ENCODE data around the gene CCR5. TPM values are rescaled to one million over a fixed set of nuclear protein-coding genes. Genes with fewer than 3 reads are reported as not detected.

Gene CCR5
- polyA plus RNA-seq, 3 donors = 1.2 to 3.6 (median 3.1) TPM

DNA sequence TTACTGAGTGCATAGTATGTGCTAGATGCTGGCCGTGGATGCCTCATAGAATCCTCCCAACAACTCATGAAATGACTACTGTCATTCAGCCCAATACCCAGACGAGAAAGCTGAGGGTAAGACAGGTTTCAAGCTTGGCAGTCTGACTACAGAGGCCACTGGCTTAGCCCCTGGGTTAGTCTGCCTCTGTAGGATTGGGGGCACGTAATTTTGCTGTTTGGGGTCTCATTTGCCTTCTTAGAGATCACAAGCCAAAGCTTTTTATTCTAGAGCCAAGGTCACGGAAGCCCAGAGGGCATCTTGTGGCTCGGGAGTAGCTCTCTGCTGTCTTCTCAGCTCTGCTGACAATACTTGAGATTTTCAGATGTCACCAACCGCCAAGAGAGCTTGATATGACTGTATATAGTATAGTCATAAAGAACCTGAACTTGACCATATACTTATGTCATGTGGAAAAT is 1.0 kb upstream of the CCR5 start:
- no peaks in the 10 kb centered on the region for H4K20me1 ChIP-seq (ENCODE audit: insufficient read depth, low read length)
- no peak overlapping the region for H2AFZ ChIP-seq (ENCODE audit: insufficient read depth, low read depth, low read length, poor library complexity, severe bottlenecking)
- no peak overlapping the region for H3K9ac ChIP-seq (ENCODE audit: insufficient read depth, low read length, poor library complexity, severe bottlenecking)
- H3K4me1 Mint-ChIP-seq = peaks cover 60% of the 10 kb centered on the region
- peak overlapping the region in 1 of 3 experiments; percentile 68 for H3K4me3 ChIP-seq (replicated peaks in 1 of 3; ENCODE audit: low read depth in 2 of 3, low read length in 3 of 3)
- no peak for TF ChIP-seq CTCF (IDR thresholded peaks at IDR 0.05)
- no peaks in the 10 kb centered on the region for H3K36me3 ChIP-seq (replicated peaks in 1 of 2; ENCODE audit: control insufficient read depth in 1 of 2, insufficient read depth in 2 of 2, low read length in 2 of 2)
- WGBS (ENCODE audit: insufficient coverage) = no CpG with 5 or more reads among the region's 6 CpGs
- no peaks in the 10 kb centered on the region for H3K9me3 ChIP-seq (replicated peaks in 1 of 2; ENCODE audit: control insufficient read depth in 1 of 2, insufficient read depth in 1 of 2, low read length in 2 of 2)
- DNase-seq = no peak
- H3K27ac ChIP-seq (ENCODE audit: low read depth in 1 of 2, low read length in 2 of 2) = peak overlapping the region in 1 of 2 donors; percentile 65
- peaks cover 2 to 10% of the 10 kb centered on the region in 2 donors for H3K36me3 Mint-ChIP-seq
- peak overlapping the region in 1 of 2 donors; percentile 40 for H3K4me3 Mint-ChIP-seq
- intact Hi-C loops (cut with micrococcal nuclease) = loop anchor here (5.0 kb wide), 6 partner anchors 38 to 282 kb away; partner anchors contain the start of genes CCR5AS (in 1 of the 2) and CCRL2 (in 1 of the 2)
- peak overlapping the region in 3 of 7 donors; percentile 6 to 58 (median 17) for H3K27ac Mint-ChIP-seq
- peak overlapping the region; percentile 63 for H3K4me2 ChIP-seq (replicated peaks; ENCODE audit: extremely low read depth, low read length, poor library complexity, severe bottlenecking)
- peaks cover 1 to 4% (median 2%) of the 10 kb centered on the region in 3 donors for H3K27me3 Mint-ChIP-seq (ENCODE audit: low read depth in 3 of 3)
- peaks cover 46 to 70% of the 10 kb centered on the region in 2 donors for H3K4me1 ChIP-seq (ENCODE audit: control insufficient read depth in 1 of 2, insufficient read depth in 2 of 2, low read length in 2 of 2)
- H3K79me2 ChIP-seq (ENCODE audit: insufficient read depth, low read length) = no peaks in the 10 kb centered on the region
- no peaks in the 10 kb centered on the region for H3K27me3 ChIP-seq (ENCODE audit: control insufficient read depth in 2 of 2, insufficient read depth in 2 of 2, low read length in 2 of 2)
- H3K9me3 Mint-ChIP-seq = peaks cover 0 to 5% (median 1%) of the 10 kb centered on the region in 7 donors

DNA sequence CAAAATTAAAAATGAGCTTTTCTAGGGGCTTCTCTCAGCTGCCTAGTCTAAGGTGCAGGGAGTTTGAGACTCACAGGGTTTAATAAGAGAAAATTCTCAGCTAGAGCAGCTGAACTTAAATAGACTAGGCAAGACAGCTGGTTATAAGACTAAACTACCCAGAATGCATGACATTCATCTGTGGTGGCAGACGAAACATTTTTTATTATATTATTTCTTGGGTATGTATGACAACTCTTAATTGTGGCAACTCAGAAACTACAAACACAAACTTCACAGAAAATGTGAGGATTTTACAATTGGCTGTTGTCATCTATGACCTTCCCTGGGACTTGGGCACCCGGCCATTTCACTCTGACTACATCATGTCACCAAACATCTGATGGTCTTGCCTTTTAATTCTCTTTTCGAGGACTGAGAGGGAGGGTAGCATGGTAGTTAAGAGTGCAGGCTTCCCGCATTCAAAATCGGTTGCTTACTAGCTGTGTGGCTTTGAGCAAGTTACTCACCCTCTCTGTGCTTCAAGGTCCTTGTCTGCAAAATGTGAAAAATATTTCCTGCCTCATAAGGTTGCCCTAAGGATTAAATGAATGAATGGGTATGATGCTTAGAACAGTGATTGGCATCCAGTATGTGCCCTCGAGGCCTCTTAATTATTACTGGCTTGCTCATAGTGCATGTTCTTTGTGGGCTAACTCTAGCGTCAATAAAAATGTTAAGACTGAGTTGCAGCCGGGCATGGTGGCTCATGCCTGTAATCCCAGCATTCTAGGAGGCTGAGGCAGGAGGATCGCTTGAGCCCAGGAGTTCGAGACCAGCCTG is 984 bp downstream of the CCR5 start:
- H3K4me3 Mint-ChIP-seq = peak overlapping the region; percentile 5 to 31
- H2AFZ ChIP-seq (ENCODE audit: insufficient read depth, low read depth, low read length, poor library complexity, severe bottlenecking) = no peak overlapping the region
- no peak for DNase-seq
- peak overlapping the region; percentile 63 for H3K4me2 ChIP-seq (replicated peaks; ENCODE audit: extremely low read depth, low read length, poor library complexity, severe bottlenecking)
- no peak overlapping the region for H3K9ac ChIP-seq (ENCODE audit: insufficient read depth, low read length, poor library complexity, severe bottlenecking)
- intact Hi-C loops (cut with micrococcal nuclease) = loop anchor here in 1 of 2 donors (5.0 kb wide), 1 partner anchor 284 kb away; no protein-coding TSS in a partner anchor
- H3K36me3 Mint-ChIP-seq = peaks cover 2 to 6% of the 10 kb centered on the region in 2 donors
- H3K4me3 ChIP-seq (replicated peaks in 1 of 3; ENCODE audit: low read depth in 2 of 3, low read length in 3 of 3) = peak overlapping the region; percentile 0 to 68 (median 25)
- peaks cover 0 to 2% (median 0%) of the 10 kb centered on the region in 7 donors for H3K9me3 Mint-ChIP-seq
- no peak for TF ChIP-seq CTCF (IDR thresholded peaks at IDR 0.05)
- H3K27me3 Mint-ChIP-seq (ENCODE audit: low read depth in 3 of 3) = peaks cover 1 to 6% (median 2%) of the 10 kb centered on the region in 3 donors
- H4K20me1 ChIP-seq (ENCODE audit: insufficient read depth, low read length) = no peaks in the 10 kb centered on the region
- peak overlapping the region in 5 of 7 donors; percentile 1 to 69 (median 33) for H3K27ac Mint-ChIP-seq
- 100% methylated on average over 1 of the region's 10 CpGs for WGBS (ENCODE audit: insufficient coverage)
- no peaks in the 10 kb centered on the region for H3K36me3 ChIP-seq (replicated peaks in 1 of 2; ENCODE audit: control insufficient read depth in 1 of 2, insufficient read depth in 2 of 2, low read length in 2 of 2)
- H3K27me3 ChIP-seq (ENCODE audit: control insufficient read depth in 2 of 2, insufficient read depth in 2 of 2, low read length in 2 of 2) = no peaks in the 10 kb centered on the region
- H3K4me1 Mint-ChIP-seq = peaks cover 42% of the 10 kb centered on the region
- no peaks in the 10 kb centered on the region for H3K79me2 ChIP-seq (ENCODE audit: insufficient read depth, low read length)
- peaks cover 31 to 49% of the 10 kb centered on the region in 2 donors for H3K4me1 ChIP-seq (ENCODE audit: control insufficient read depth in 1 of 2, insufficient read depth in 2 of 2, low read length in 2 of 2)
- no peaks in the 10 kb centered on the region for H3K9me3 ChIP-seq (replicated peaks in 1 of 2; ENCODE audit: control insufficient read depth in 1 of 2, insufficient read depth in 1 of 2, low read length in 2 of 2)
- peak overlapping the region in 1 of 2 donors; percentile 65 for H3K27ac ChIP-seq (ENCODE audit: low read depth in 1 of 2, low read length in 2 of 2)

All from CD14-positive monocyte (primary cell).